NCI-H524 (cell line): ENCODE measurements around the gene GARNL3.
A peak's percentile ranks its signal among the peaks of the same experiment; 100 is the strongest.

Source experiments
- DNase-seq, 2 experiments: peaks; one replicate each; lab custom pipeline; 2025; lab: John Stamatoyannopoulos, UW

GARNL3 gene

GRCh38 chr9:127264462-127265219 lies at the start of gene GARNL3:
GARNL3 (plus strand) TSS chr9:127264774; CDS start chr9:127264878, 104 bp downstream.
- no peak for DNase-seq

DNA sequence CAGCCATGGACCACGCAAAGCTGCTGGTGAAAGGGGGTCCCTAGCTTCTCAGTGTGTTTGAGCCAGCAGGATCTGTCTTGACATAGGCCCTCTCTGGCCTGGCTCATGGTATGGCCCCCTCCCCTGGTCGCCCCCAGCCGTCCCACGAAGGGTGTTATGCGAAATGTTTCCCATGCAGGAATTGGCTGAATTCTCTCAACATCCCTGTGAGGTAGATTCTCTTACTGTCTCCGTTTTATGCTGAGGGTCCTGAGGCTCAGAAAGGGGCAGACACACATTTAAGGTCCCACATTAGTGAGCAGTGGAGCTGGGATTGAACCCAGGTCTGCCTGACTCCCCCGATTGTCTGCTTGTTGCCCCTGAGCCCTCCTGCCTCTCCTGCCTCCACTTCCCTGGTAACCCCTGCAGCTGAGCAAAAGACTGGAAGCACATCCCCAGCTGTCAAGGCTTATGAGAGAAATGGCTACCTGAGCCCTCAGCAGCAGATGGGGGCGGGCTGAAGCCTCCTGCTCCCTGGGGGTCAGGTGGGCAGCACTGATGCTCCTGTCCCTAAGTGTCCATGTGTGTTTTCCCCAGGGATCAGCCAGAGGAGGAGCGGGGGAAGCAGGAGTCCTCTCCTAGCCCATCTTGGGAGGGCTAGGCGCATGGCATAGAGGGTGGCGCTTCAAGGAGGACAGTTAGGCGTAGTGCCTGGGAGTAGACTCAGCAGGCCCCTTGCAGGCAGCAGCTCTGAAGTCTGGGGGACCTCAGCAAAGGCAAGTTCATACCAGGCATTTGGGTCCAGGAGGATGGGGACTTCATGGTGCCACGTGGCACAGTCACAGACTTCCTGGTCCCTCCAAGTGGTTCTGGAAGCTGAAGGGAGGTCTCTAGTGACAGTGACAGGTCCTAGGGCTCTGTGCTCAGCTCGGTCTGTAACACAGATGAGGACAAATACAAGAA lies 49.0 kb upstream of the GARNL3 start:
- peak in 1 of 2 experiments; percentile 28 for DNase-seq

GRCh38 chr9:127216210-127216887 lies 48.2 kb upstream of the GARNL3 start:
- DNase-seq: no peak

DNA sequence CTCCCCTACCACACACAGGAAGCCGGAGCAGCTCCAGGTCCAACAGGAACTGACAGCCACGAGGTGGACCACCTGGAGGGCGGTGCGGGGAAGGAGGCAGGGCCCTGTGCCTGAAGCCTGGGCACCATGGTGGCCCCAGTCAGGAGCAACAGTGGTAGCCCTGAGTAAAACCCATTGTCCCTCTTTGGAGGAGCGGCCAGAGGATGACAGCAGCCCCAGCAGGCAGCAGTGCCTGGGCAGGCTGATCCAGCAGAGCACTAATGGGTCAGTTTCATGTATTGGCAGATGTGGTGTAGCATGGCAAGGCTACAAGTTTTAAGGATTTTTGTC lies 47.7 kb upstream of the GARNL3 start:
- no peak for DNase-seq

DNA sequence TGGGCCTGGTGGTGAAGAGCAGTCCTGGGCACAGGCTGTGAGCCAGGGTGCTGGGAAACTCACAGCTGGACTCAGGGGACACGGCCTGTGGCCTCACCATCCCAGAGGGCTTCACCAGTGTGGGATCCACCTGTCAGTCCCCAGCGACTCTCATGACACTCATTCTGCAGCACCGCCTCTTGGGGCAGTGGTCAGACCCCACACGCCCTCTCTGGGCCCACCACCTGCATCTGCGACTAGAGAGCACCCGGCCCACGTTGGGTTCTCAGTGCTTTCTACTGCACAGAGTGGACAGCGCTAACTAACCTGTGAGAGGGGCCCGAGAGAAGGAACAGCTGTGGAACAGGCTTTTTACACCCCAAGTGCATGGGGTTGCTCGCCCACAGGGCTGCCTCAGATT lies 45.8 kb upstream of the GARNL3 start:
- DNase-seq: no peak

DNA sequence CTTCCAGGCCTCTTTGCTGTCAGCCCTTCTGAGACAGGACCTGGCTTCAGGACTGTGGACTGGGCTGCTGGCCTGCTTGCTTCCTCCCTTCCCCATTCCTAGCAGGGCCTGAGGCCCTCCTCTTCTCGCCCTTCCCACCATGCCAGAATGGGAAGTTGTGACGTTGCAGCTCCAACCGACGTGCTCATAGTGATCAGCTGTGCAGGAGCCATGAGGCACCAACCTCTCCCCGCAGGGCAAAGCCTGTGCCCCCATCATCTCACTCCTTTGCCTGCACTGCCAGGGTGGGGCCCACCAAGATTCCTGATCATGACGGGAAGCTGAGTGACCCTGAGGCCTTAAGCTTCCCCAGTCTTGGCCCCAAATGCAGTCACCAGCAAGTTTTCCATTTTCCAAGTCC lies 45.1 kb upstream of the GARNL3 start:
- DNase-seq: no peak

GRCh38 chr9:127221695-127222094 lies 42.9 kb upstream of the GARNL3 start:
- no peak for DNase-seq

DNA sequence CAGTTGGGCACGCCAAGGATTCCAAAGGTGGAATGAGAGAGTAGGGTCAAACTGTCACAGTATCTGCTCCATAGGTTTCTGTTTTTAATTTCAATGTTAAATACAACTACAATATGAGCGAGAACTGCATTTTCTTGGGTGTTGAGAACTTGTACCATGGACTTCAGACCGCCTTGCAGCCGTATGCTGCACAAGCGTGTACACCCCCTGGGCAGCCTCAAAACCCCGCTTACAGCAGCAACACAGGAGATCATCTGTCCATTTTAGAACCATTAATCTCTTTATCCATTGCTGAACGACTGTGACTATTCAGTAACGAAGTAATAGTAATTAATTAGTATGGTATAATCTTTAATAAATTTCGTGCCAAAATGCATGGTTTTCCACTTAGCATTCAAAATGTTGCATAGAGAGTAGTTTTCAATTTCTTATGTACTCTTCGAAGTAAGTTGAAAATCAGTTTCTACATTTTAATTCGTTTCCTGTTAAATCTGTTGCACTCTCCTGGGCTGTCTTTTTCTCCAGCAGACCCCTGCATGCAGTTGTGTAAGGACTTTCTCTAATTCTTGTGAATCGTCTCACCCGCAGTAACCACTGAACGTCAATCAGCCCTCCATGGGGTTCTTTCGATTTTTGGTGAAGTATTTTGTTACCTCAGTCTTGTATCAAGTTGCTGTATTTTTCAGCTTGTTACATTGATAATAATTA lies 42.0 kb upstream of the GARNL3 start:
- DNase-seq: no peak

DNA sequence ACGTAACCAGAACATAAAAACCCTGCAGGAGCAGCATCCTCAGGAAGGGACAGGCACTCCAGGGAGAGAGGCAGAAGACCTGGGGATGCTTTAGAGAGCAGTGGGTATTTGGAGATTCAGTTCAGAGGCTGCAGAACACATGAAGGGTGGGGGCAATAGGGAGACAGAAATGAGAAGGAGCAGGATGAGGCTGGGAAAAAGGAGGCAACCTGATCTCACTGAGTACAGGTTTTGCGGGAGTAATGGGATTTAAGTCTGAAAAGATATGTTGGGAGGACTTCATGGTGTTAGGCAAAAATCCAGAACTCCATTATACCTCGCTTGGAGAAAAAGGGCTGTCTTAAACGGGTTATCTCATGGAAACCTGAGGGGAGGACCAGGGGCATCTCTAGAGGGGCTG lies 41.3 kb upstream of the GARNL3 start:
- no peak for DNase-seq

- DNase-seq: no peak
These were observed 40.8 kb upstream of the GARNL3 start for GRCh38 chr9:127223810-127224177.

GRCh38 chr9:127224178-127224882 lies 40.2 kb upstream of the GARNL3 start:
- DNase-seq: peak; percentile 85 to 92

GRCh38 chr9:127224883-127225739 lies 39.5 kb upstream of the GARNL3 start:
- DNase-seq: peak; percentile 83 to 93

DNA sequence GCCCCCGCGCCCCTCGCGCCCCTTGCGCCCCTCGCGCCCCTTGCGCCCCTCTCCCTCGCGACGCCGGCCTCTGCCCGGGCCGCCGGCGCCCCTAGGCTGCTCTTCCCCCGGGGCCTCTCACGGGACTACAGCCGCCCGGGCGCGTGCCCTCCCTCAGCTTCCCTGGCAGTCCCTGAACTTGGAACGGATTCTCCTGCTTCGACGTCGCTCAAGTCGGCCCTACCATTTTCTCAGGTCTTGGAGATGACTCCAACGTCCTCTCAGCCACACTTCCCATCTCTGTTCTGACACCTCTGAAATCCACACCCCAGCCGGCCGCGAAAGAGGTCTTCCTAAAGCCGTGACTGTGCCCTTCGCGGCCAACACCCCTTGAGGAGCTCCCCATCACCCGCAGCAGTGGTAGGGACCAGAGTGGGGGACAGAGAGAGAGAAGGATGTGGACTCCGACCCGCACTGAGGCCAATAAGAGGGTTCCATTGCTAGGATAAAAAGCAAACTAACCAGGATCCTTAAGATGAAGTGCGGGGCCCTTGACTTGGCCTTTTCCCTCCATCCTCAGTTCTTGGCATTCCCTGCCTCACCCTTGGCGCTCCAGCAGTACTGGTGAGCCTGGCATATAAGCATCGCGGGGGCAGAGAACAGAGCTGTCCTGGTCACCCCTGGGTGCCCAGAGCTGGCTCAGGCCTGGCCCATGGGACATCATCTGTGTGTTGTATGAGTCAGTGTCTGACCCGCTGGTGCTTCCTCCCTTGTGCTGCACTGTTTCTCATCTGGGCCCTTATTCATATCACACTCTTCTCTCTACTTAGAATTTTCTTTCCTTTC lies 38.6 kb upstream of the GARNL3 start:
- peak in 1 of 2 experiments; percentile 38 for DNase-seq

DNA sequence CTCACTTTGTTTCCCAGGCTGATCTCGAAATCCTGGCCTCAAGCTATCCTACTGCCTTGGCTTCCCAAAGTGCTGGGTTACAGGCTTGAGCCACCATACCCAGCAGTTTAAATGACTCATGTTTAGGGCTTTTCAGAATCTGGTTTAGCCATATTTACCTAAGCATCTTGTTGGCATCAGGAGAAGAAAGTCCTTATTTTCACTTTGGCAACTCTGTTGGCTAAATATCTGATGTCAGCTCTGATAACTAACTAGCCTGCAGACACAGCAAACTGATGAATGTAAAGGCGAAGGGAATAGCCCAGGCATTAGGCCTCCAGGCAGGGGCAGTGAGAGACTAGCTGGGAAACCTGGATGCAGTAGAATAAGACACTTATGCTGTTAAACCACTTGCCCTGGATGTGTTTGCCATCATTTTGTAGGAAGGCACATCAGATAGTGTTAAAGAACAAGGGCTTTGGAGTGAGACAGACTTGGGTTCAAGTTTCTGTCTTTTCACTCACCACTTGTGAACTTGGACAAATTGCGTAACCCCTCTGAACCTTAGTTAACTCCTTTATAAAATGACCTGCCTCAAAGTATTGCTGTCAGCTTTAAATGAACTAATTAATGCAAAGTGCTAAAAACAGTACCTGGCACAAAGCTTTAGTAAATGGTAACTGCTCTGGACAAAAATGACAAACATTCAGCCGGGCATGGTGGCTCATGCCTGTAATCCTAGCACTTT lies 34.7 kb upstream of the GARNL3 start:
- DNase-seq: no peak

GRCh38 chr9:127231666-127232065 lies 32.9 kb upstream of the GARNL3 start:
- no peak for DNase-seq

DNA sequence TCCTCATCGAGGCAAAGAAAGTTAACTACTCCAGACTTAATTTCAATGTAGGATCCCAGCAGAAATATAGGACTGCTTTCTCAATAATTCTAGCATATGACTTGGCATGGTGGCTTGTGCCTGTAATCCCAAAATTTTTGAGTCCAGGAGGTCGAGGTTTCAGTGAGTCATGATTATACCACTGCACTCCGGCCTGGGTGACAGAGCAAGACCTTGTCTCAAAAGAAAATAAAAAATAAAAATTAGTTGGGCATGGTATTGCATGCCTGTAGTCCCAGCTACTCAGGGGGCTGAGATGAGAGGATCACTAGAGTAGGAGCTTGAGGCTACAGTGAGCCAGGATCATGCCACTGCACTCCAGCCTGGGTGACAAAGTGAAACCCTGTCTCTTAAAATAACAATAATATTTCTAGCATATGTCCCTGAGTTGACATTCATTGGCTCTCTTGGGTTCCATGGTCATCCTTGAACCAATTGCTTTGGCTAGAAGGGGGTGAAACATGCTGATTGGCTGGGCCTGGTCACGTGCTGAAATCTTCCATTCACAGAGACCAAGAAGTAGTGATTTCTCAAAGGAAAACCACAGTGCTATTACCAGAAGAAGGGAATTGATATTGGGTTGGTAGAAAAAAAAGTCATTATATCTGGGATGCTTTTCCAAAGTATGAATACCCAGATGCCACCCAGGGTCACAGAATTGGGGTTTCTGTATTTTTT lies 31.6 kb upstream of the GARNL3 start:
- no peak for DNase-seq

GRCh38 chr9:127233550-127233949 lies 31.0 kb upstream of the GARNL3 start:
- DNase-seq: no peak

DNA sequence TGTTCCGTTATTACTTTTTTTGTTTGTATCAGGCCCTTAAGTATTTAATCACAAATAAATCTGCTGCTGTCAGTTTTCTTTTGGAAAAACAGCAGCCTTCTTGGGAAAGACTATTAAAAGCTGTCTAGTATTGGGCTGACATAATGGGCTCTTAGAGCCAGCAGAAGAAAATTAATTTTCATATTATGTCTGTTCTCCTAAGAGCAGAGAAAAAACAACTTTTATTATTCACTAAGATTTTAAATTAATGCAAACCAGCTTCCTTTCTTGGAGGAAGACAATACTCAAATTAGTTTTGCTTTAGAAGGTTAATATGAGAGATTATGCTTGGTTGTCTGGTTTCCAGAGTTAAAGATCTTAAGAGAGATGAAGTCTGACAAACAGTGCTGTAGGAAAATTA lies 30.6 kb upstream of the GARNL3 start:
- no peak for DNase-seq
